Measurements from ENCODE around the gene NPTXR. TPM values are rescaled to one million over a fixed set of nuclear protein-coding genes. Genes with fewer than 3 reads are reported as not detected.

Gene NPTXR
- total RNA-seq, 4 donors from 2014 or later: 0.34 to 4.6 (median 1.7) TPM

- peak within 1 kb of the TSS; percentile 59 for H3K4me3 ChIP-seq (ENCODE audit: low read depth, poor library complexity, severe bottlenecking)
- no peak for TF ChIP-seq POLR2A (IDR thresholded peaks at IDR 0.05)
- TF ChIP-seq, protein P1, sequence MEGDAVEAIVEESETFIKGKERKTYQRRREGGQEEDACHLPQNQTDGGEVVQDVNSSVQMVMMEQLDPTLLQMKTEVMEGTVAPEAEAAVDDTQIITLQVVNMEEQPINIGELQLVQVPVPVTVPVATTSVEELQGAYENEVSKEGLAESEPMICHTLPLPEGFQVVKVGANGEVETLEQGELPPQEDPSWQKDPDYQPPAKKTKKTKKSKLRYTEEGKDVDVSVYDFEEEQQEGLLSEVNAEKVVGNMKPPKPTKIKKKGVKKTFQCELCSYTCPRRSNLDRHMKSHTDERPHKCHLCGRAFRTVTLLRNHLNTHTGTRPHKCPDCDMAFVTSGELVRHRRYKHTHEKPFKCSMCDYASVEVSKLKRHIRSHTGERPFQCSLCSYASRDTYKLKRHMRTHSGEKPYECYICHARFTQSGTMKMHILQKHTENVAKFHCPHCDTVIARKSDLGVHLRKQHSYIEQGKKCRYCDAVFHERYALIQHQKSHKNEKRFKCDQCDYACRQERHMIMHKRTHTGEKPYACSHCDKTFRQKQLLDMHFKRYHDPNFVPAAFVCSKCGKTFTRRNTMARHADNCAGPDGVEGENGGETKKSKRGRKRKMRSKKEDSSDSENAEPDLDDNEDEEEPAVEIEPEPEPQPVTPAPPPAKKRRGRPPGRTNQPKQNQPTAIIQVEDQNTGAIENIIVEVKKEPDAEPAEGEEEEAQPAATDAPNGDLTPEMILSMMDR (IDR thresholded peaks at IDR 0.05): no peak
- peak; percentile 98 to 99 for DNase-seq (ENCODE audit: low spot score in 2 of 2)
- intact Hi-C loops (cut with DNase I; ENCODE audit: low total_unique reads): no loop called here
- WGBS, 2 donors: 0 to 1% methylated on average over 45 to 47 of the region's 47 CpGs
These were observed 49.9 kb downstream of the NPTXR start, which contains the start of gene DNAL4 for GRCh38 chr22:38793721-38794466. TSS of gene DNAL4 (minus strand) at chr22:38794143. CDS start at chr22:38782731, 11,412 bp downstream.

- no peak for DNase-seq (ENCODE audit: low spot score in 2 of 2)
- WGBS, 2 donors: 14 to 15% methylated on average over 9 of the region's 9 CpGs
- intact Hi-C loops (cut with DNase I; ENCODE audit: low total_unique reads): no loop called here
These were observed 50.5 kb downstream of the NPTXR start for GRCh38 chr22:38793317-38793716.

GRCh38 chr22:38792833-38793232 is 51.0 kb downstream of the NPTXR start:
- intact Hi-C loops (cut with DNase I; ENCODE audit: low total_unique reads): no loop called here
- TF ChIP-seq, protein P1 (IDR thresholded peaks at IDR 0.05): no peak
- no peak for TF ChIP-seq POLR2A (IDR thresholded peaks at IDR 0.05)
- 37 to 42% methylated on average over 4 of the region's 4 CpGs for WGBS, 2 donors
- no peak for DNase-seq (ENCODE audit: low spot score in 2 of 2)
- H3K4me3 ChIP-seq (ENCODE audit: low read depth, poor library complexity, severe bottlenecking): no peak overlapping the region

More at GRCh38 chr22:38793317-38793716, 50.5 kb downstream of the NPTXR start:
- TF ChIP-seq, protein P1 (IDR thresholded peaks at IDR 0.05): no peak
- TF ChIP-seq POLR2A (IDR thresholded peaks at IDR 0.05): no peak
- peak overlapping the region; percentile 59 for H3K4me3 ChIP-seq (ENCODE audit: low read depth, poor library complexity, severe bottlenecking)

DNA sequence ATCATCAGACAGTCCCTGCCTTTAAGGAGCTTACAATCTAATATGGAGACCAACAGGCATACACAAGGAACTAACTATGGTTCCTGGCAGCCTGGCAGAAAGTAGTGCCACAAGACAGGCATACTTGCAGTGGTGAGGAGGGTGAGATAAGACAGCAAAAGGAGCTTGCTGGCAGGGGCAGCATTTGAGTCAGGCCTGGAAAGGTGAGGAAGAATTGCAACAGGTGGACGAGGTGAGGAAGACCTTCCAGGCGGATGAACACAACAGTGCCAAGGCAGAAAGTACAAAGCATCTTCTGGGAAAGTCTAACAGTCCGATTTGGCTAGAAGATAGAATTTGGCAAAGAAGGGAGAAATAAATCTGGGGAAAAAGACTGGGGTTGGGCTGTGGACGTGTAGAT is 54.2 kb downstream of the NPTXR start:
- no peak overlapping the region for H3K4me3 ChIP-seq (ENCODE audit: low read depth, poor library complexity, severe bottlenecking)
- DNase-seq (ENCODE audit: low spot score in 2 of 2): no peak
- TF ChIP-seq POLR2A (IDR thresholded peaks at IDR 0.05): no peak
- TF ChIP-seq, protein P1 (IDR thresholded peaks at IDR 0.05): no peak
- intact Hi-C loops (cut with DNase I; ENCODE audit: low total_unique reads): no loop called here
- 74 to 92% methylated on average over 4 of the region's 4 CpGs for WGBS, 2 donors

GRCh38 chr22:38788846-38789245 is 55.0 kb downstream of the NPTXR start:
- 45 to 50% methylated on average over 6 of the region's 6 CpGs for WGBS, 2 donors
- no peak for DNase-seq (ENCODE audit: low spot score in 2 of 2)
- intact Hi-C loops (cut with DNase I; ENCODE audit: low total_unique reads): no loop called here
- H3K4me3 ChIP-seq (ENCODE audit: low read depth, poor library complexity, severe bottlenecking): no peak overlapping the region
- TF ChIP-seq POLR2A (IDR thresholded peaks at IDR 0.05): no peak
- TF ChIP-seq, protein P1 (IDR thresholded peaks at IDR 0.05): no peak

All from lower leg skin (tissue), 4 donors.